ENCODE data around the gene CDKN2B. TPM values are rescaled to one million over a fixed set of nuclear protein-coding genes. Genes with fewer than 3 reads are reported as not detected.

The CDKN2B gene
- total and polyA plus RNA-seq, 2 of the 13 experiments (the other 11 are each of a cell fraction or from before 2014, with no cell fraction given) = 1.4 to 1.5 TPM

DNA sequence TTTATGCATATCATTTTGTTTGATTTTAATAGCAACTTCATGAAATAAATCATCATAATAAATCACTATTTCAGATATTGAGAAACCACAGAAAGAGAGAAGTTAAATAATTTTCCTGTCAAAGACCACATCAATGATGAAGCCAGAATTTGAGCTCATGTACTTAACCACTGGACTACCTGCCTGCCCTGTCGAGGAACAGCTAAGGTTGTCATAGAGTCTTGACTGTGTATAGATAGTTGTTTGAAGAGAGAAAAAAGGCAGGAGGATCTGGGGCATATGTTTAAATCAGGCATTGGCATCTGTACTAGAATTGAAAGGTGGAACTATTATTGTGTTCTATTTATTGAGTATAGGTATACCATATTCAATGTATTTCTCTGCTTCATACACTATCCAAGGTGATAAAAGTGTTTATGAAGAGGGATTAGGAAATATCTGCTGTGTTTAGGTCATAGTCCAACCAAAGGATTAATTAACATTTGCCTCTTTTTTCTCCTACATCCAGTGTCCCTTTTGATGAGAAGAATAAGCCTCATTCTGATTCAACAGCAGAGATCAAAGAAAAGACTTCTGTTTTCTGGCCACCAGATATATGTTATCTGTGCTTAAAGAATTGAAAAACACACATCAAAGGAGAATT is 37.3 kb upstream of the CDKN2B start:
- in situ Hi-C loops (cut with HindIII; ENCODE audit: extremely low pct_ligation_motif_present, low pct_unique_long_range_greater_than_20kb) = loop anchor here (10.0 kb wide), 1 partner anchor 188 kb away; no protein-coding TSS in a partner anchor
- FAIRE-seq = no peak
- no TSS peak for BruUV-seq (replicated peaks)

DNA sequence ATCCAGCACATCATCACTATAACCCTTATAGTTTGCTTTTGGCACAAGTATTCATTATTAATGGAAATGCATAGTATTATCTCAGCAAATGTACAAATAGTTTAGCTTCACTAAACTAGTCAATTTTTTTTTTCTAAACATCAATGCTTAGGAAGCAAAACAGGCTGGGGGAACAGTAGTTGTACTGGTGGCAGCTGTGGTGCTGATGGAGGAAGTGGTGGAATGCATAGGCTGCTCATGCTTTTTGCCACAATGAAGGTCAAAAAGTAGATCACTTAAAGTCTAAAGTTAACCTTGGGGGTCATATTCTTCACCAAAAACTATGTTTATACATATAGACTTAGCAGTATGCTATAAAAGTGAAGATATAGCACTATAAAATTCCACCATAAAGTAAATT is 36.3 kb upstream of the CDKN2B start:
- no peak overlapping the region for H3K27ac ChIP-seq (ENCODE audit: extremely low read length, insufficient read depth, low read length)
- ChIA-PET CTCF (ENCODE audit: low intra/inter-chr PET ratio, low total read pairs) (no interaction called here), POLR2A (no interaction called here)
- H3K79me2 ChIP-seq (ENCODE audit: insufficient read depth, low read length) = no peaks in the 10 kb centered on the region
- intact Hi-C loops (cut with micrococcal nuclease; ENCODE audit: unreplicated experiment) = no loop called here
- no peaks in the 10 kb centered on the region for H3K9me3 ChIP-seq (ENCODE audit: low read length)
- DNase-seq (ENCODE audit: low spot score) = no peak
- H3K4me1 ChIP-seq (ENCODE audit: insufficient read depth, low read length) = no peaks in the 10 kb centered on the region
- ATAC-seq = no peak
- H3K27me3 ChIP-seq (ENCODE audit: control insufficient read depth in 1 of 2, insufficient read depth in 2 of 2, low read length in 2 of 2) = no peaks in the 10 kb centered on the region; a peak in 1 of 5 replicates
- H3K36me3 ChIP-seq (replicated peaks in 1 of 2; ENCODE audit: control insufficient read depth in 1 of 2, insufficient read depth in 2 of 2, low read length in 2 of 2) = no peaks in the 10 kb centered on the region
- H3K9ac ChIP-seq (ENCODE audit: insufficient read depth, low read depth, low read length) = no peak overlapping the region
- FAIRE-seq = no peak
- H3K4me3 ChIP-seq (replicated peaks in 1 of 3; ENCODE audit: insufficient read depth in 1 of 3, low read depth in 2 of 3, low read length in 3 of 3) = no peak overlapping the region
- no peak overlapping the region for H3K4me2 ChIP-seq (ENCODE audit: low read depth, low read length)
- no peaks in the 10 kb centered on the region for H4K20me1 ChIP-seq (ENCODE audit: insufficient read depth, low read length)
- BruUV-seq (replicated peaks) = no TSS peak
- no peak overlapping the region for H2AFZ ChIP-seq (ENCODE audit: low read length)
- in situ Hi-C loops (cut with HindIII; ENCODE audit: extremely low pct_ligation_motif_present, low pct_unique_long_range_greater_than_20kb) = loop anchor here (10.0 kb wide), 1 partner anchor 189 kb away; no protein-coding TSS in a partner anchor
- no peak for TF ChIP-seq KAT7 (CRISPR knock-in tag; IDR thresholded peaks at IDR 0.05; ENCODE audit: borderline replicate concordance)
- TF ChIP-seq, protein P1, sequence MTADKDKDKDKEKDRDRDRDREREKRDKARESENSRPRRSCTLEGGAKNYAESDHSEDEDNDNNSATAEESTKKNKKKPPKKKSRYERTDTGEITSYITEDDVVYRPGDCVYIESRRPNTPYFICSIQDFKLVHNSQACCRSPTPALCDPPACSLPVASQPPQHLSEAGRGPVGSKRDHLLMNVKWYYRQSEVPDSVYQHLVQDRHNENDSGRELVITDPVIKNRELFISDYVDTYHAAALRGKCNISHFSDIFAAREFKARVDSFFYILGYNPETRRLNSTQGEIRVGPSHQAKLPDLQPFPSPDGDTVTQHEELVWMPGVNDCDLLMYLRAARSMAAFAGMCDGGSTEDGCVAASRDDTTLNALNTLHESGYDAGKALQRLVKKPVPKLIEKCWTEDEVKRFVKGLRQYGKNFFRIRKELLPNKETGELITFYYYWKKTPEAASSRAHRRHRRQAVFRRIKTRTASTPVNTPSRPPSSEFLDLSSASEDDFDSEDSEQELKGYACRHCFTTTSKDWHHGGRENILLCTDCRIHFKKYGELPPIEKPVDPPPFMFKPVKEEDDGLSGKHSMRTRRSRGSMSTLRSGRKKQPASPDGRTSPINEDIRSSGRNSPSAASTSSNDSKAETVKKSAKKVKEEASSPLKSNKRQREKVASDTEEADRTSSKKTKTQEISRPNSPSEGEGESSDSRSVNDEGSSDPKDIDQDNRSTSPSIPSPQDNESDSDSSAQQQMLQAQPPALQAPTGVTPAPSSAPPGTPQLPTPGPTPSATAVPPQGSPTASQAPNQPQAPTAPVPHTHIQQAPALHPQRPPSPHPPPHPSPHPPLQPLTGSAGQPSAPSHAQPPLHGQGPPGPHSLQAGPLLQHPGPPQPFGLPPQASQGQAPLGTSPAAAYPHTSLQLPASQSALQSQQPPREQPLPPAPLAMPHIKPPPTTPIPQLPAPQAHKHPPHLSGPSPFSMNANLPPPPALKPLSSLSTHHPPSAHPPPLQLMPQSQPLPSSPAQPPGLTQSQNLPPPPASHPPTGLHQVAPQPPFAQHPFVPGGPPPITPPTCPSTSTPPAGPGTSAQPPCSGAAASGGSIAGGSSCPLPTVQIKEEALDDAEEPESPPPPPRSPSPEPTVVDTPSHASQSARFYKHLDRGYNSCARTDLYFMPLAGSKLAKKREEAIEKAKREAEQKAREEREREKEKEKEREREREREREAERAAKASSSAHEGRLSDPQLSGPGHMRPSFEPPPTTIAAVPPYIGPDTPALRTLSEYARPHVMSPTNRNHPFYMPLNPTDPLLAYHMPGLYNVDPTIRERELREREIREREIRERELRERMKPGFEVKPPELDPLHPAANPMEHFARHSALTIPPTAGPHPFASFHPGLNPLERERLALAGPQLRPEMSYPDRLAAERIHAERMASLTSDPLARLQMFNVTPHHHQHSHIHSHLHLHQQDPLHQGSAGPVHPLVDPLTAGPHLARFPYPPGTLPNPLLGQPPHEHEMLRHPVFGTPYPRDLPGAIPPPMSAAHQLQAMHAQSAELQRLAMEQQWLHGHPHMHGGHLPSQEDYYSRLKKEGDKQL (CRISPR knock-in tag; IDR thresholded peaks at IDR 0.05; ENCODE audit: low read depth) = no peak
- TF ChIP-seq ZNF577 (CRISPR knock-in tag; IDR thresholded peaks at IDR 0.05; ENCODE audit: borderline replicate concordance, low read depth) = no peak
- TF ChIP-seq ZNF703 (CRISPR knock-in tag; IDR thresholded peaks at IDR 0.05; ENCODE audit: borderline replicate concordance) = no peak
- no peak for TF ChIP-seq HMG20B (CRISPR knock-in tag; conservative IDR thresholded peaks at IDR 0.05)
- TF ChIP-seq ZSCAN25 (CRISPR knock-in tag; IDR thresholded peaks at IDR 0.05) = no peak
- no peak for TF ChIP-seq ZNF337 (CRISPR knock-in tag; IDR thresholded peaks at IDR 0.05; ENCODE audit: borderline replicate concordance, low read depth)
- TF ChIP-seq ZNF24 (IDR thresholded peaks at IDR 0.05) = no peak
- TF ChIP-seq ZNF205 (CRISPR knock-in tag; IDR thresholded peaks at IDR 0.05) = no peak
- TF ChIP-seq ZFX (CRISPR knock-in tag; IDR thresholded peaks at IDR 0.05; ENCODE audit: low read depth) = no peak

More for the DNA sequence above, 37.3 kb upstream of the CDKN2B start:
- no peaks in the 10 kb centered on the region; a peak in 1 of 5 replicates for H3K27me3 ChIP-seq (ENCODE audit: control insufficient read depth in 1 of 2, insufficient read depth in 2 of 2, low read length in 2 of 2)
- H3K4me1 ChIP-seq (ENCODE audit: insufficient read depth, low read length) = no peaks in the 10 kb centered on the region
- H3K9ac ChIP-seq (ENCODE audit: insufficient read depth, low read depth, low read length) = no peak overlapping the region
- no peaks in the 10 kb centered on the region for H4K20me1 ChIP-seq (ENCODE audit: insufficient read depth, low read length)
- no peak for ATAC-seq
- TF ChIP-seq, protein P2, sequence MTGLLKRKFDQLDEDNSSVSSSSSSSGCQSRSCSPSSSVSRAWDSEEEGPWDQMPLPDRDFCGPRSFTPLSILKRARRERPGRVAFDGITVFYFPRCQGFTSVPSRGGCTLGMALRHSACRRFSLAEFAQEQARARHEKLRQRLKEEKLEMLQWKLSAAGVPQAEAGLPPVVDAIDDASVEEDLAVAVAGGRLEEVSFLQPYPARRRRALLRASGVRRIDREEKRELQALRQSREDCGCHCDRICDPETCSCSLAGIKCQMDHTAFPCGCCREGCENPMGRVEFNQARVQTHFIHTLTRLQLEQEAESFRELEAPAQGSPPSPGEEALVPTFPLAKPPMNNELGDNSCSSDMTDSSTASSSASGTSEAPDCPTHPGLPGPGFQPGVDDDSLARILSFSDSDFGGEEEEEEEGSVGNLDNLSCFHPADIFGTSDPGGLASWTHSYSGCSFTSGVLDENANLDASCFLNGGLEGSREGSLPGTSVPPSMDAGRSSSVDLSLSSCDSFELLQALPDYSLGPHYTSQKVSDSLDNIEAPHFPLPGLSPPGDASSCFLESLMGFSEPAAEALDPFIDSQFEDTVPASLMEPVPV (CRISPR knock-in tag; IDR thresholded peaks at IDR 0.05) = no peak
- ChIA-PET POLR2A (no interaction called here), CTCF (ENCODE audit: low intra/inter-chr PET ratio, low total read pairs) (no interaction called here)
- no peak overlapping the region for H3K4me2 ChIP-seq (ENCODE audit: low read depth, low read length)
- no peak overlapping the region for H3K27ac ChIP-seq (ENCODE audit: extremely low read length, insufficient read depth, low read length)
- DNase-seq (ENCODE audit: low spot score) = no peak
- no peaks in the 10 kb centered on the region for H3K9me3 ChIP-seq (ENCODE audit: low read length)
- intact Hi-C loops (cut with micrococcal nuclease; ENCODE audit: unreplicated experiment) = no loop called here
- H3K4me3 ChIP-seq (replicated peaks in 1 of 3; ENCODE audit: insufficient read depth in 1 of 3, low read depth in 2 of 3, low read length in 3 of 3) = no peak overlapping the region
- no peaks in the 10 kb centered on the region for H3K36me3 ChIP-seq (replicated peaks in 1 of 2; ENCODE audit: control insufficient read depth in 1 of 2, insufficient read depth in 2 of 2, low read length in 2 of 2)
- no peaks in the 10 kb centered on the region for H3K79me2 ChIP-seq (ENCODE audit: insufficient read depth, low read length)
- WGBS (ENCODE audit: low lambda C conversion rate) = 0% methylated on average over 1 of the region's 1 CpG
- no peak overlapping the region for H2AFZ ChIP-seq (ENCODE audit: low read length)
